Suprapubic skin (tissue), 4 donors: ENCODE results near the gene OR51E2.

Experiments
- EP300 ChIP-seq: sonication (generic); formaldehyde crosslinking; IDR thresholded peaks from one replicate; pipeline ENCODE4 v1.6.1; 2017; ENCODE audit warnings: antibody characterized with exemption
- POLR2AphosphoS5 ChIP-seq, 3 donors: sonication (generic); formaldehyde crosslinking; IDR thresholded peaks; one replicate each; pipeline ENCODE4 v1.6.1; 2017; ENCODE audit warnings: antibody characterized with exemption in 3 of 3
- TF ChIP-seq, protein P1 (sequence below), 2 donors: fragments of 200-600 bp in 1 of 2; fragments of 450-650 bp in 1 of 2; sonication (generic) in 1 of 2; IDR thresholded peaks; one replicate each; pipeline ENCODE4 v1.5.1; 2016 to 2019; ENCODE audit warnings: antibody characterized with exemption in 2 of 2, mild to moderate bottlenecking in 1 of 2, moderate library complexity in 1 of 2

DNA sequence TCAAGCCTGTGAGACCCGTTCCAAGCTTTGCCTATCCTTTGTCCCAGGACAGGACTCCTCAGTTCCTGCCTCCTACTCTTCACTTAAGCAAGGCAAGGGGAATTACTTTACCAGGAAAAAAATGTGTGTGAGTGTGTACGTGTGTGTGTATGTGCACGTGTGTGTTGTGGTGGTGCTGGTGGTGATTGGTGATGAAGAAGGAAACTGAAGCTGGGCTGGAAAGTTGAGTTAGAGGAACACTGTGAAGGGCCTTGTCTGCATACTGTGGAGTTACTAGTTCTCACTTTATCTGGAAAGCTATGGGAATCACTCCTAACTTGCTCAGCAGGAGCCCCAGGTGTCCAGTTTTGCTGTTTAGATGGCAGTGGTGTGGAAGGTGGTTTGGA lies 60.0 kb downstream of the OR51E2 start:
- TF ChIP-seq, protein P1, sequence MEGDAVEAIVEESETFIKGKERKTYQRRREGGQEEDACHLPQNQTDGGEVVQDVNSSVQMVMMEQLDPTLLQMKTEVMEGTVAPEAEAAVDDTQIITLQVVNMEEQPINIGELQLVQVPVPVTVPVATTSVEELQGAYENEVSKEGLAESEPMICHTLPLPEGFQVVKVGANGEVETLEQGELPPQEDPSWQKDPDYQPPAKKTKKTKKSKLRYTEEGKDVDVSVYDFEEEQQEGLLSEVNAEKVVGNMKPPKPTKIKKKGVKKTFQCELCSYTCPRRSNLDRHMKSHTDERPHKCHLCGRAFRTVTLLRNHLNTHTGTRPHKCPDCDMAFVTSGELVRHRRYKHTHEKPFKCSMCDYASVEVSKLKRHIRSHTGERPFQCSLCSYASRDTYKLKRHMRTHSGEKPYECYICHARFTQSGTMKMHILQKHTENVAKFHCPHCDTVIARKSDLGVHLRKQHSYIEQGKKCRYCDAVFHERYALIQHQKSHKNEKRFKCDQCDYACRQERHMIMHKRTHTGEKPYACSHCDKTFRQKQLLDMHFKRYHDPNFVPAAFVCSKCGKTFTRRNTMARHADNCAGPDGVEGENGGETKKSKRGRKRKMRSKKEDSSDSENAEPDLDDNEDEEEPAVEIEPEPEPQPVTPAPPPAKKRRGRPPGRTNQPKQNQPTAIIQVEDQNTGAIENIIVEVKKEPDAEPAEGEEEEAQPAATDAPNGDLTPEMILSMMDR (IDR thresholded peaks at IDR 0.05) = no peak
- TF ChIP-seq POLR2AphosphoS5 (IDR thresholded peaks at IDR 0.05) = no peak
- no peak for TF ChIP-seq EP300
